CD4-positive, alpha-beta T cell treated with Interleukin-2 at 100 ng/mL for 4 hours (primary cell): ENCODE data around the gene PEX6.

Experiments
- DNase-seq: peaks from one replicate; pipeline ENCODE4 v3.0.0-alpha.2; 2020; ENCODE audit warnings: low spot score

The PEX6 gene, protein sequence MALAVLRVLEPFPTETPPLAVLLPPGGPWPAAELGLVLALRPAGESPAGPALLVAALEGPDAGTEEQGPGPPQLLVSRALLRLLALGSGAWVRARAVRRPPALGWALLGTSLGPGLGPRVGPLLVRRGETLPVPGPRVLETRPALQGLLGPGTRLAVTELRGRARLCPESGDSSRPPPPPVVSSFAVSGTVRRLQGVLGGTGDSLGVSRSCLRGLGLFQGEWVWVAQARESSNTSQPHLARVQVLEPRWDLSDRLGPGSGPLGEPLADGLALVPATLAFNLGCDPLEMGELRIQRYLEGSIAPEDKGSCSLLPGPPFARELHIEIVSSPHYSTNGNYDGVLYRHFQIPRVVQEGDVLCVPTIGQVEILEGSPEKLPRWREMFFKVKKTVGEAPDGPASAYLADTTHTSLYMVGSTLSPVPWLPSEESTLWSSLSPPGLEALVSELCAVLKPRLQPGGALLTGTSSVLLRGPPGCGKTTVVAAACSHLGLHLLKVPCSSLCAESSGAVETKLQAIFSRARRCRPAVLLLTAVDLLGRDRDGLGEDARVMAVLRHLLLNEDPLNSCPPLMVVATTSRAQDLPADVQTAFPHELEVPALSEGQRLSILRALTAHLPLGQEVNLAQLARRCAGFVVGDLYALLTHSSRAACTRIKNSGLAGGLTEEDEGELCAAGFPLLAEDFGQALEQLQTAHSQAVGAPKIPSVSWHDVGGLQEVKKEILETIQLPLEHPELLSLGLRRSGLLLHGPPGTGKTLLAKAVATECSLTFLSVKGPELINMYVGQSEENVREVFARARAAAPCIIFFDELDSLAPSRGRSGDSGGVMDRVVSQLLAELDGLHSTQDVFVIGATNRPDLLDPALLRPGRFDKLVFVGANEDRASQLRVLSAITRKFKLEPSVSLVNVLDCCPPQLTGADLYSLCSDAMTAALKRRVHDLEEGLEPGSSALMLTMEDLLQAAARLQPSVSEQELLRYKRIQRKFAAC

DNA sequence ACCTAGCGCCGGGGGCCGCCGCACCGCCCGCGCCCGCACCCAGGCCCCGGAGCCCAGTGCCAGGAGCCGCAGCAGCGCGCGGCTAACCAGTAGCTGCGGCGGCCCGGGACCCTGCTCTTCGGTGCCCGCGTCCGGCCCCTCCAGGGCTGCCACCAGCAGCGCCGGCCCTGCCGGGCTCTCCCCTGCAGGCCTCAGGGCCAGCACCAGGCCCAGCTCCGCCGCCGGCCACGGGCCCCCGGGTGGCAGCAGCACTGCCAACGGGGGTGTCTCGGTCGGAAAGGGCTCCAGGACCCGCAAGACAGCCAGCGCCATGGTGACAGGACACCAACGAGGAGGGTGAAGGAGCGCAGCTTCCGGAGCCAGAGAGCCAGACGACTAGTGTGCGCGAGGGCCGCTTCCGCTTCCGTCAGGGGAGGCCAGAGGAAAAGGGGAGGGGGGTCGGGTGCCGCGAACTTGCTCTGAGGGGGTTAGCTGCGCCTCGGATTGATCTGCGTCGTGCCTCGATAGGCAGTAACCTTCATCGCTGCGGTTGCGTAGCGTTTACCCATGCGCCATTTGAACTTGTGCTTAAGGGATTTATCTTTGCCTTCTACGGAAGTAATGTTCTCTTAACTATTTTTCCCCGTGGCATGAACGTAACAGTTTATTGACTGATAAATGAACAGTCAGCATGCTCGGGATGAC lies at the start of gene PEX6:
Gene PEX6 (minus strand): TSS at position 343 of the 684 bp plus-strand sequence. CDS start 31 bp downstream, at position 312.
- DNase-seq, result peak; percentile 91

DNA sequence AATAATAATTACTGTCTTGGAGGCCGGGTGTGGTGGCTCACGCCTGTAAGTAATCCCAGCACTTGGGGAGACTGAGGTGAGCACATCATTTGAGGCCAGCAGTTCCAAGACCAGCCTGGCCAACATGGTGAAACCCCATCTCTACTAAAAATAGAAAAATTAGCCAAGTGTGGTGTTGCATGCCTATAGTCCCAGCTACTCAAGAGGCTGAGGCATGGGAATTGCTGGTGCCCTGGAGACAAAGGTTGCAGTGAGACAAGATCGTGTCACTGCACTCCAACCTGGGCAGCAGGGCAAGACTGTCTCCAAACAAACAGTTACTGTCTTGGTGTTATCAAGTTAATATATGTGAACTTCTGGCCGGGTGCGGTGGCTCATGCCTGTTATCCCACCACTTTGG lies 47.4 kb upstream of the PEX6 start:
- no peak for DNase-seq

DNA sequence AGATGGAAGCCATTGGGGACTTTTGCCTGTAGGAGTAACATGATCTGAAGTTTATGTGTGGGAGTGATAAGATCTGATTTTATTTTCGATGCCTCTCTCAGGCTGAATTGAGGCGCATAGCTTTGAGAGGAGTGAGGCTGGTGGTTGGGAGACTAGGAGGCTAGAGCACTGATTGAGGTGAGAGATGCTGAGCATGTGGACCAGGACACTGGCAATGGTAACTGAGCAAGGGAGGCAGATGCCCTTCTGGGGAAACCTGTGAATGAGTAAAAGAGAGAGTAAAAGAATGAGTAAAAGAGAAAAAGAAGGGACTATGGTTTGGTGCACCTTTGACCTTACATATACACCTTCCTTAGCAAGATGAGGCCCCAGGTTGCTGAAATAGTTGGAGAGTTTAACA lies 45.5 kb upstream of the PEX6 start:
- DNase-seq, result no peak

DNA sequence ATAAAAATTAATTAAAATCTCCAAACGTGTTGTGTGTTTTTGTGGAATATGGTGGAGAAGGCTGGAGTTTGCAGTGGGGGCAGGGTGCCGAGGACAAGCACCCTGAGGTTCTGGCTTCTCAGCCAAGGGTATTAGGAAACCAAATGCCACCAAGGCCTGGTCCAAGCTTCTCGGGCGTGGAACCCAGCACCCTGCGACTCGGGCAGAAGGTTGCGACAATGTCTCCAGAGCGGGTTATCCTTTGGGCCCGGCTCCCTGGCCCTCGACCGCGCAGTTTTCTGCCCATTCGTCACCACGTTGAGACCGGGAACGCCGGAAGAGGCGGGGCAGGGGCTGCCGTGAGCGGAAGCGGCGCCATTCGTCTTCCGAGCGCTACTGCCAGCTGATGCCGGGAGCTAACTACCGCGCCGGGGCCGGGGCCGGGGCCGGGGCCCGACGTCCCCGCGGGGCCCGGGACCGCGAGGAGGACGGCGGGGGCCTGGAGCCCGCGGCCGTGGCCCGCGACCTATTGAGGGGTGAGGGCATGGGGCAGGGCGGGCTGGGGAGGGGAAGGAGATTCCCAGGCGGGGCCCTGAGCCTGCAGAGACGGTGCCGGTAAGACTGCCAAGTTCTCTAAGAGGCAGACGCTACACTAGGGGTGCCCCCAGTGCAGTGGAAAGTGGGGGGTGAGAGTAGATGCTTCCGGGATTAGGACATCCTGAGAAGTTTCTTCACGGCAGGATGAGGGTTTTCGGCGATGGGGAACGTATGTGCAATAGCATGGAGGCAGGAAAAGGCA lies 42.5 kb upstream of the PEX6 start, which contains the start of gene RRP36:
Gene RRP36 (plus strand): TSS at position 354 of the 778 bp plus-strand sequence. CDS start 32 bp downstream, at position 386.
- peak; percentile 66 for DNase-seq

DNA sequence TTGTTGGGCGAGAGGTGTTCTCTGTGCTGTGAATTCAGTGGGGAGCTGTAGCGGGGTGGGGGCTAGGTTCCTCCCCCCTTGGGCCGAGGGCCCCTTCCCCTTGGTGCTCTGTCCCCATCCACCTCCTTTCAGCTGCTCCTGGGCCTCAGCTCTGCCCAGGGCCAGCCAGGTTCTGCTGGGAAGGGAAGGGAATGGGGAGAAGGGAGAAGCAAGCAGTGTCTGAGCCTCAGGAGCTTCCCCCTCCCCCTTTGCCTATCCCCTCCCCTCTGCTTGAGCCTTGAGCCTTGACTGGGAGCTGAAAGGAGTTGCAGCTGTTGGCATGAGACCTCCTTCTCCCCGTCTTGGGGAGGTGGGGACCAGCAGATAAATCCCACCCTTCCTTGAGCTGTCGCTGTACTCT lies 41.9 kb upstream of the PEX6 start:
- no peak for DNase-seq

DNA sequence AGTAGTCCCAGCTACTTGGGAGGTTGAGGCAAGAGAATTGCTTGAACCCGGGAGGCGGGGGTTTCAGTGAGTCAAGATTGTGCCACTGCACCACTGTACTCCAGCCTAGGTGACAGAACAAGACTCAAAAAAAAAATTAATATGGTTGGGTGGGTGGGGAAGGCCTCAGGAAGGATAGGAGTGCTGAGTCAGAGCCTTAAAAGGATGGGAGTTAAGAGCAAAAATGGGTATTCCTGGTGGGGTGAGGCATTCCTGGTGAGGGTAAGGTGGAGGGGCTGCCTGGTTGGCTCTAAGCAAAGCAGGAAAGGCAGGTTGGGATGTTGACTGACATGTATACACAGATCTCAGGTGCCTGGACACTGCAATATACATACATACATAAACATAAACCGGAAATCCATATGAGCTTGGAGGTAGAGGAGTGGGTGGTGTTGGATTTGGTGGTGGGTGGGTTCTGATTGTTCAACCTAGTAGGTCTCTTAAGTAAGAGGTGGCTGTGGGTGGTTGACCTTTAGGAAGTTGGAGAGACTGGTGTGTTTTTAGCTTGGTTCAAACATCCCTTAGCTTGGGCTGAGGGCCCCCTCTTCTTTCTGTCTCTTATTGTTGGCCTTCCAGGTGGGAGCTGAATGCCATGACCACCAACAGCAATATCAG lies 41.2 kb upstream of the PEX6 start:
- DNase-seq, result no peak

DNA sequence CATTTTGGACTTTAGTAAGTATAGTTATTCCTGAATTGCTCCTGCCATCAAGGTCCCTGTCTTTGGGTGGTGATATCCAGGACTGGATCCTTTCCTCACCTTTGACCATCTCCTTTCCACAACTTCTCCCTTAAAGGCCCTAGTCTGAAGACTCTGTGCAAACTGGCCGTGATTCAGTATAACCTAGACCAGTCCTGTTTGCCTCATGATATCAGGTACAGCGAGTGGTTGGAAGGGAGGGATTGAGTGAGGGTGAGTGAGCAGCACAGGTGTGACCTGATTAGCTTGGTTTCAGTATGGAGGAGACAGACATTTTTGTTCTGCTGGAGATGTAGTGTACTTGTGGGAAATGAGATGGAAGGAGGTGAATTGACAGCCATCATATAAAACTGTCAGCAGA lies 40.2 kb upstream of the PEX6 start:
- no peak for DNase-seq

DNA sequence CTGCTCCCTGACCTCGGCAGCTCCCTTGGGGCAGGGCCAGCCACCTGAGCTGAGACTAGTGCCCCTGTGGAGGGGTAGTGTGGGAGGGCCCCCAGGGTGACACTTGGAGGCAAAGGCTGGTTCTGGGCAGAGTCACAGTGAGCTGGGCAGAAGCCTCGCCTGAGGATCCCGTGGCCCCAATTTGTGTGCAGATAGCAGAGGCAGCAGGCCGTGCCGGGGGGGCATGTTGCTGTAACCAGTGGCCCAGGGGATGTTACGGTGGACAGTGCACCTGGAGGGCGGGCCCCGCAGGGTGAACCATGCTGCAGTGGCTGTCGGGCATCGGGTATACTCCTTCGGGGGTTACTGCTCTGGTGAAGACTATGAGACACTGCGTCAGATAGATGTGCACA lies 38.0 kb upstream of the PEX6 start:
- DNase-seq, result no peak

DNA sequence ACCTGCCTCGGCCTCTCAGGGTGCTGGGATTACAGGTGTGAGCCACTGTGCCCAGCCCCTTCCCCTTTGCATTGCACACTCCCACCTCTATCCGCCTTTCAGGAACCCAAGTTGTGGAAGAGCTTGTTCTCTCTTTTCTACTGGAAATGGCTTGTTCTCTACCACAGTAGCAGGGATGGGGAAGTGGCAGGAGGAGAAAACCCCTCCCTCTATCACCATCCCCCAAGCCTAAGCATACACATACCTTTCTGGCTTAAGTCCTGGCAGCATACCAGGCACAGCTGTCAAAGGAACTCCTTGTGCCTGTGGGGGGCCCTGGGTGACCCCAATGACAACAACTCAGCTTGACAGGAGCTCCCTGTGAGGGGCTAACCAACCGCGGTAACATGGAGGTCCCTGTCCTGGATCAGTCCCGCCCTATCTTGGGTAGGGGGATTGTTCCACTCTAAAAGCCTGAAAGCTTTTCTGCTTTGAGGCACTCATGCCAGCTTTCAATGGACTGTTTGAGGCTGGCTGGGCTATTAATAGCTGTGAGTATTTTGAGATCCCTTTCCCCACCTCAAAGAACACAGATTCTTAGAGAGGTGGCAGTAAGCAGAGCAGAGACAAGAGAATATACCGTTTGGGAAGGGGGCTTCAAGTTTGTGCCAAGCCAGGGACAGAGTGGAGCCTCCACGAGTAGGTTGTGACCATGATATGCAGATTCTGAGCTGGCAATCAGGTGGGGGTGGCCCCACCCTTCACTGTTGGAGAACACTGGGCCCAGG lies 37.4 kb upstream of the PEX6 start:
- no peak for DNase-seq

DNA sequence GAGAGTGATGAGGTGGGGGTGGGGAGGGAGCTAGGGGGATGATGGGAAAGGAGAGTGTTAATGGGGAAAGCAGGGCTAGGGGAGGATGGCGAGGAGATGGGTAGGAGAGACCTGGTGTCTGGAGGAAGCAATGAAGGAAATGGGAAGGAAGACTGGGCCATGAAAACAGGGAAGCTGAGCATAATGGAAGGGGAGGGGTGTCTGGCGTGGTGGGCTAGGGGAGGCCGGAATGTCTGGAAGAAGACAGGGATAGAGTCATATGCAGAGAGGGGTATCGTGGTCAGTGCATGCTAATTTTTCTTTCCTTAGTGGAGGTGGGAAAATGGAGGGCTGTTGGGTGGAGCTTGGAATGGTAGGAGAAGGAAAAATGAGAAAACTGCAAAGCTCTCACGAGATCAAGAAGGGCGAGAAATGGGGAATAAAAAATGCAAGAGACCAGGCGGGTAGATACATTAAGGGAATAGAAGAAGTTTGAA lies 35.5 kb upstream of the PEX6 start:
- no peak for DNase-seq

DNA sequence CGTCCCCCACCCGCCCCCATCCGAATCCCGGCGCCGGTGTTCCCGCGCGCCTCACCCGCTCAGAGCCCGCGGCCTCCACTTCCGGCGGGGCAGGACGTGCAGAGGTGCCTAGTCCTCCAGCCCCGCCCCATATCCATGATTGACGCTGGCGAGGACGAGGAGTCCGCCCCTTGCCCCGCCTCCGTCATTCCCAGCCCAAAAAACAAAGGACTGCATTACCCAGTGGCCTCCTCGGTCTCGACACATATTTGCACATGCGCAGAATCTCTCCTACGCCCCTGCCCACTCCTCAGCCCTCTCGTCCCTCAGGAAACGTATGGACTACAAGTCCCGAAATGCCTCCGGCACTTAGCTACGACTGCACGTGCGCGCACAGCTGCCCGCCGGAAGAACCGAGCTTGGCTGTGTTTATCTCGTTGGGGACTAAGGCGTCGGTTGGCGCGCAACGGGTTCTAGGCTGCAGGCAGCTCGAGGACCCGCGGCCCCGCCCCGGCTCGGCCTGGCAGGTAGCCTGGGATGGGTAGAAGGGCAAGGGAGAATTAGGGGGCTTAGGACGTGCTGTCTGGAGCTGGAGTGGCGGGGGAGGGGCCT lies 35.0 kb upstream of the PEX6 start, which contains the start of the genes KLHDC3 and MEA1:
Gene KLHDC3 (plus strand): TSS at position 407 of the 591 bp plus-strand sequence. CDS start 2,944 bp downstream, outside the sequence.
Gene MEA1 (minus strand): TSS at position 104 of the 591 bp plus-strand sequence. CDS start 133 bp downstream, outside the sequence.
- peak; percentile 100 for DNase-seq

DNA sequence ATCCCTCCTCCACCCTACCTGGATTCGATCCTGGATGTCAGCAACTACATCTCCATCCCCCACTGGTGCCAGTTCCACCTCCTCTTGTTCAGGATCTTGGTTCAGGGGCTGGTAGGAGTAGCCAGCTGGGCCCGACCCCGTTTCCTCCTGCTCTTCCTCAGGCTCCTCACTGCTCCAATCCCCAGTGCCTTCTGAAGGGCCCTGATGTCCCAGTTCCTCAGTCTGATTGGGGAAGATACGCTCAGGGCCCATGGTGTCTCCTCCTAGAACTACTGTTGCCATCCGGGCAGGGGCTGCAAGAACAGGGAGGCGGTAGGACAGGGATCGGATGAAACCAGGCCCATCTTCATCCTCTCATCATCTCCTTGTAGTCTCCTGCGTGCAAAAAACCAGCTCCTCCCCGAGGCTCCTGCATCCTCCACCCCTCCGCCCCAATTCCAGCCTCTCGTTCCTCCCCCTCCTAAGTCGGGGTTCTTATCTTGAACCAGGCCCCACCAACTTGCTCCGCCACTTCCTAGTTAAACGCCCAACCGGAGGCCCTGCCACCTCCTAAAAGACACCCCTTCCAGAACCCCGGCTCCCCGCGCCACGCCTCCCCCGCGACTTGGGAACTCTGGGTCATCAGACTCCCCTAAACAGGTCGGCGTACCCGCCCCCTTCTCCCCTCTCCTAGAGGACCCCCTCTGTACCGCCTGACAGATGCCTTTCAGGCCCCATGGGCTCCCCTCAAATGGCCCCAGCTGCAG lies 34.3 kb upstream of the PEX6 start:
- DNase-seq, result no peak

DNA sequence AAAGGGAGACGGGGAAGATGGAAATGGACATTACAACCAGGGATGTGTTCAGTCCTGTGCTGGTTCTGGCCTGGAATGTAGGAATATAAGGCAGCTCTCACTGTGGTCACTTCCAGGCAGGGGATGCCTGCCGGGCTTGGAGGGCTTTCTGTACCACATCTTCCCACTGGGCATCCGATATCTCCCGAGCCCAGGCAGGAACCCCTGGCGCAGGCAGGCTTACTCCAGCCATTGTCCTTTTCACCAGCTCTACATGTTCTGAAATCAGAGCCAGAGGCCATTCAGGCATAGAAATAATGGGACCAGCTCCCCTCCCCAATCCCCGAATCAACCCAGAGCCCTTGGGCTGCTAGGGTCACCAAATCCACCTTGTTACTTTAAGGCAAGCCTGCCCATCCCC lies 33.4 kb upstream of the PEX6 start:
- DNase-seq, result no peak

DNA sequence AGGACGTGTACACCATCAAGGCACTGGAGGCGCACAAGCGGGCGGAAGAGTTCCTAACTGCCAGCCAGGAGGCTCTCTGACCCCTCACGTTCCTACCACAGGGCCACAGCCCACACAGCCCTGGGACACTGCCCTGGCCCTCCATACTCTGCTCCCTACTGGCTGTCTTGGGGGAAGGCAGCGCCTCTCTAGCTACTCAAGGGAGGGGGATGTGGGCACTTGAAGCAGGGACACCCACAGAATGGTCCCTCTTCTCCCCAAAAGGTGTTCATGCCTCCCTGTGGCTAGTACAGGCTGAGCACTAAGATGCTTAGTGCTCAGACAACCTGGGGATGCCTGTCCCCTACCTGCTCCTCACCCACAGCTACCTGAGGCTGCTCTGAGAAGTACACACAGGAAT lies 32.2 kb upstream of the PEX6 start:
- DNase-seq, result no peak

DNA sequence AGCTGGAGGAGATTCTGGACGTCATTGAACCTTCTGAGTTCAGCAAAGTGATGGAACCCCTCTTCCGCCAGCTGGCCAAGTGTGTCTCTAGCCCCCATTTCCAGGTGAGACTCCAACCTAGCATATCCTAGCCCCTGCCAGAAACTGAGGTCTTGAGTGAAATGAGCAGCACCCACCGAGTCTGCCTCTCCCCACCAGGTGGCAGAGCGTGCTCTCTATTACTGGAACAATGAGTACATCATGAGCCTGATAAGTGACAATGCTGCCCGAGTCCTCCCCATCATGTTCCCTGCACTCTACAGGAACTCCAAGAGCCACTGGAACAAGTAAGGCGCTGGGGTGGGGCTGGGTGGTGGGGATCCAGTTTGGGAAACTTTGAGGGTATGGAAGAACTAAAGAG lies 30.1 kb upstream of the PEX6 start:
- peak; percentile 38 for DNase-seq

DNA sequence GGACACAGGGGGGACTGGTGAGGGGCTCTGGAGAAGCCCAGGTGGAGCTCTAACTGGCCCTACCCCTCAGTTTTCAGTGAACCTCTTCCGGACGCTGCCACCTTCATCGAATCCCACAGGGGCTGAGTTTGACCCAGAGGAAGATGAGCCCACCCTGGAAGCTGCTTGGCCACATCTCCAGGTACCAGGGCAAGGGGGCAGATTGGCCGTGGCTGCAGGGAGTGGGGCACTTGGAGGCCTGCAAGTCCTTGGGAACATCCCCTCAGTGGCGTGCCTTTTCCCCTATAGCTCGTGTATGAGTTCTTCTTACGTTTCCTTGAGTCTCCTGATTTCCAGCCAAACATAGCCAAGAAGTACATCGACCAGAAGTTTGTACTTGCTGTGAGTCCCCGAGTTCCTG lies 28.1 kb upstream of the PEX6 start:
- no peak for DNase-seq

DNA sequence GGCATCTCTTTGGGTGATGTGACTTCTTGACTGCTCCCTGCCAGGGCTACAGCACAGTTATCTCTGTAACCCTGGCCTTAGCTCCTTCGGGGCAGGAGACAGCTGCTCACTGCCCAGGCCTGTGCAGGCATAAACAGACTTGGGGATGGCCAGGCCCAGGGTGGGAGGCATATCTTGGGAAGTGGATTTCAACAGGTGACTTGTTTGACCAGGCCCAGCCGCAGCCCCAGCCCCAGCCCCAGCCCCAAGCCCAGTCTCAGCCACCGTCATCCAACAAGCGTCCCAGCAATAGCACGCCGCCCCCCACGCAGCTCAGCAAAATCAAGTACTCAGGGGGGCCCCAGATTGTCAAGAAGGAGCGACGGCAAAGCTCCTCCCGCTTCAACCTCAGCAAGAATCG lies 27.3 kb upstream of the PEX6 start:
- no peak for DNase-seq

DNA sequence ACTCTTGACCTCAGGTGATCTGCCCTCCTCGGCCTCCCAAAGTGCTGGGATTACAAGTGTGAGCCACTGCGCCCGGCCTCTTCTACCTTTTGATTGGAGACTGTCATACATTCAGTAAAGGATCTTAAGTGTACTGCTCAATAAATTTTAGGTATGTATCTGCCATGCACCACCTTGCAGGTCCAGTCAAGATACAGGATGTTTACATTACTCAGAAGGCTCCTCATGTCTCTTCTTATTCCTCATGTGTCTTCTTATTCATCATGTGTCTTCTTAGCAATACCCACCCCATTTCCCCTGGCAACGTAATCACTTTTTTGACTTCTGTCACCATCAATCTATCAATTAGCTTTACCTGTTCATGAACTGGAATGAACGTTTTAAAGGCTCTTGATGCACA lies 26.9 kb upstream of the PEX6 start:
- no peak for DNase-seq

DNA sequence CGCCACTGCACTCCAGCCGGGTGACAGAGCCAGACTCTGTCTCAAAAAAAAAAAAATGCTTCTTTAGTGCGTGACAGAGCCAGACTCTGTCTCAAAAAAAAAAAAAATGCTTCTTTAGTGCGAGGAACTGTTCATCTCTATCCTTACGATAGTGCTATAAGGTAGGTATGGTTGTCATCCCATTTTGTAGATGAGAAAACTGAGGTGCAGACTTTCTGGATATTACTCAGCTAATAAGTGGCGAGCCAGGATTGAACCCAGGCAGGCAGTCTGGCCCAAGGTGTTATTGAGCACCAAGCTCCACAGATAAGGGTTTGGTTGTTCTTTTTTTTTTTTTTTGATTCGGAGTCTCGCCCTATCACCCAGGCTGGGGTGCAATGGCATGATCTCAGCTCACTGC lies 22.9 kb upstream of the PEX6 start:
- DNase-seq, result no peak
